ENCODE data around the gene RBM17. TPM values are rescaled to one million over a fixed set of nuclear protein-coding genes. Genes with fewer than 3 reads are reported as not detected.

RBM17 gene
- total RNA-seq, 1 experiment from 2014 or later = 128 TPM

DNA sequence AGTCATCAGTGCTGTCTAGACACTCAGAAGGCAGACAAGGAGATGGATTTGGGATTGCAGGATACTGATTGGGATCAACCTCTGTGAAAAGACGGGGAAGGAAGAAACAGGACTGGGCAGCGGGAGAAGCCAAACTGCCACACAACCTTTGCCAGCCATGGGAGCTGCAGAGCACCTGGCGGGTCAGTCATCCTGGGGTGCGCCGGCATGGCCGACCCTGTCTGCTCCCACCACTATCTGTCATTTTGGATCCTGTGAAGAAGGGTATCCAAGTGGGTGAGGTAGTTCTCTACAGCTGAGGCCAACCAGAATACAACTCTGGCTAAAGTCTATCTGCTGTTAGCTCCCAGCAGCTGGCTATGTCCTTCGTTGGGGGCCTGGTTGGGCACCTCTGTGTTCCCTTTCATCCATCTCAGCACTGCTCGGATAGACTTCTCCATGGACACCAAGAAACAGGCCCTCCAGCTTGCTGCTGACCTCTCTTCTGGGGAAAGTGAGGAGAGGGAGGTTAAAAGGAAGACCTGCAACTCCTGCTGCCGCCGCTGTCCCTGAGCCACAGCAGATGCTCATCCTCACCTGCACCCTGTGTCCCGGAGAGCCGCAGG lies 11.7 kb upstream of the RBM17 start:
- H3K9me3 Mint-ChIP-seq (ENCODE audit: unreplicated experiment) = no peaks in the 10 kb centered on the region
- CTCF ChIA-PET = interaction anchor here (1.0 to 1.1 kb wide), 3 partner anchors 10 to 63 kb away, joined by 3 to 5 read pairs (median 4); no protein-coding TSS in a partner anchor
- no peak overlapping the region for H3K27ac Mint-ChIP-seq (ENCODE audit: low read depth, unreplicated experiment)
- no peak for DNase-seq (ENCODE audit: unreplicated experiment)
- POLR2A ChIA-PET = interaction anchor here (0.7 kb wide), 1 partner anchor 881 kb away, joined by 3 read pairs; no protein-coding TSS in a partner anchor
- no peaks in the 10 kb centered on the region for H3K36me3 Mint-ChIP-seq (ENCODE audit: insufficient read depth, unreplicated experiment)
- H3K27me3 Mint-ChIP-seq (ENCODE audit: insufficient read depth, unreplicated experiment) = peaks cover 62% of the 10 kb centered on the region
- H3K4me1 Mint-ChIP-seq (ENCODE audit: insufficient read depth, unreplicated experiment) = no peaks in the 10 kb centered on the region
- no TSS peak for BruUV-seq (replicated peaks)
- TF ChIP-seq, protein P1, sequence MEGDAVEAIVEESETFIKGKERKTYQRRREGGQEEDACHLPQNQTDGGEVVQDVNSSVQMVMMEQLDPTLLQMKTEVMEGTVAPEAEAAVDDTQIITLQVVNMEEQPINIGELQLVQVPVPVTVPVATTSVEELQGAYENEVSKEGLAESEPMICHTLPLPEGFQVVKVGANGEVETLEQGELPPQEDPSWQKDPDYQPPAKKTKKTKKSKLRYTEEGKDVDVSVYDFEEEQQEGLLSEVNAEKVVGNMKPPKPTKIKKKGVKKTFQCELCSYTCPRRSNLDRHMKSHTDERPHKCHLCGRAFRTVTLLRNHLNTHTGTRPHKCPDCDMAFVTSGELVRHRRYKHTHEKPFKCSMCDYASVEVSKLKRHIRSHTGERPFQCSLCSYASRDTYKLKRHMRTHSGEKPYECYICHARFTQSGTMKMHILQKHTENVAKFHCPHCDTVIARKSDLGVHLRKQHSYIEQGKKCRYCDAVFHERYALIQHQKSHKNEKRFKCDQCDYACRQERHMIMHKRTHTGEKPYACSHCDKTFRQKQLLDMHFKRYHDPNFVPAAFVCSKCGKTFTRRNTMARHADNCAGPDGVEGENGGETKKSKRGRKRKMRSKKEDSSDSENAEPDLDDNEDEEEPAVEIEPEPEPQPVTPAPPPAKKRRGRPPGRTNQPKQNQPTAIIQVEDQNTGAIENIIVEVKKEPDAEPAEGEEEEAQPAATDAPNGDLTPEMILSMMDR (IDR thresholded peaks at IDR 0.05; ENCODE audit: unreplicated experiment) = no peak
- intact Hi-C loops (cut with micrococcal nuclease) = no loop called here
- no peak overlapping the region for H3K4me3 Mint-ChIP-seq (ENCODE audit: unreplicated experiment)

DNA sequence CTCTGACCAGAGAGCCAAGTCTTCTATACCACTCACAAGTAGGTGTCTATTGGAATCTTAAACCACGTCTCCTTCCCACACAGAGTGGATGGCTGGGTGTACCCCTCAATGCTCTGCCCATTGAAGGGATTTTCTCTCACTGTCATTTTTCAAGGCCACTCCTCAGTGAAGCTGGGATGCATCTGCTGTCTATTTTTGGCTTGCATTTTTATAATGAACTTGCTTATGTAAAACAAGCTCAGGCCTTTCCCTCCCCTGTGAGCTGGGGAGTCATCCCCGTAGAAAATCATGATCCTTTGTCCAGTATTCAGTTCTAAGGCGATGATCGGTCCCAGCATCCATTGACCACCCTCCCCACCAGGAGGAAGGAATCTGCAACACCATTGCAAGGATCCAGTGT lies 9.8 kb upstream of the RBM17 start:
- intact Hi-C loops (cut with micrococcal nuclease) = no loop called here
- Mint-ChIP-seq H3K36me3 (ENCODE audit: insufficient read depth, unreplicated experiment) (no peaks in the 10 kb centered on the region), H3K27me3 (ENCODE audit: insufficient read depth, unreplicated experiment) (peaks cover 62% of the 10 kb centered on the region), H3K27ac (ENCODE audit: low read depth, unreplicated experiment) (no peak overlapping the region), H3K4me1 (ENCODE audit: insufficient read depth, unreplicated experiment) (peaks cover 6% of the 10 kb centered on the region), H3K4me3 (ENCODE audit: unreplicated experiment) (no peak overlapping the region), H3K9me3 (ENCODE audit: unreplicated experiment) (no peaks in the 10 kb centered on the region)
- no TSS peak for BruUV-seq (replicated peaks)
- ChIA-PET CTCF (interaction anchor here (0.7 kb wide), 1 partner anchor 108 kb away, joined by 4 read pairs; no protein-coding TSS in a partner anchor), POLR2A (interaction anchor here (0.7 kb wide), 1 partner anchor 13 kb away, joined by 3 read pairs; no protein-coding TSS in a partner anchor)
- TF ChIP-seq, protein P1 (IDR thresholded peaks at IDR 0.05; ENCODE audit: unreplicated experiment) = no peak
- DNase-seq (ENCODE audit: unreplicated experiment) = no peak

DNA sequence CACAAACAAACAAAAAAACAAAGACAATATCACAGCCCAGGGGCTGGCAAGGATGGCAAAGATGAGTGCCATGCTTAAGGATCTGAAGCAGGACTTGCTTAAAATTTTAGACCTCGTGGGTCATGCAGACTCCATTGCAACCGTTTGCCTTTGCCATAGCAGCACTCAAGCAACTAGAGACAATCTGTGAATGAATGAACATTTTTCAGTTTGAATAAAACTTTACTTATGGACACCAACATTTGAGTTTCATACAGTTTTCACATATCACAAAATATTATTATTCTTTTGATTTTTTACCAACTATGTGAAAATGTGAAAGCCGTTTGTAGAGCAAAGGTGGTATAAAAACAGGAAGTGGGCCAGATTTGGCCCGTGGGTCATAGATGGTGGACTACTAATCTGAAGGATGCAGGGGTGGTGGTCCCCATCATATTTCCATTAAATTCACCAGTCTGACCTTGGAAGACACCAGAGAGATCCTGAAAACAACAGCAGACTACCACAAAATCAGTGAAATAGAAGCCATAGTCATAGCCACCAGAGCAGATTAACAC lies 8.3 kb upstream of the RBM17 start:
- Mint-ChIP-seq H3K36me3 (ENCODE audit: insufficient read depth, unreplicated experiment) (no peaks in the 10 kb centered on the region), H3K4me1 (ENCODE audit: insufficient read depth, unreplicated experiment) (peaks cover 6% of the 10 kb centered on the region), H3K4me3 (ENCODE audit: unreplicated experiment) (no peak overlapping the region), H3K9me3 (ENCODE audit: unreplicated experiment) (no peaks in the 10 kb centered on the region), H3K27me3 (ENCODE audit: insufficient read depth, unreplicated experiment) (peaks cover 54% of the 10 kb centered on the region), H3K27ac (ENCODE audit: low read depth, unreplicated experiment) (no peak overlapping the region)
- DNase-seq (ENCODE audit: unreplicated experiment) = no peak
- intact Hi-C loops (cut with micrococcal nuclease) = no loop called here
- CTCF ChIA-PET = interaction anchor here (0.6 to 1.0 kb wide), 2 partner anchors 9 to 66 kb away, joined by 3 to 5 read pairs; no protein-coding TSS in a partner anchor
- no TSS peak for BruUV-seq (replicated peaks)
- POLR2A ChIA-PET = interaction anchor here (0.6 kb wide), 1 partner anchor 1156 kb away, joined by 4 read pairs; no protein-coding TSS in a partner anchor
- TF ChIP-seq, protein P1 (IDR thresholded peaks at IDR 0.05; ENCODE audit: unreplicated experiment) = no peak

DNA sequence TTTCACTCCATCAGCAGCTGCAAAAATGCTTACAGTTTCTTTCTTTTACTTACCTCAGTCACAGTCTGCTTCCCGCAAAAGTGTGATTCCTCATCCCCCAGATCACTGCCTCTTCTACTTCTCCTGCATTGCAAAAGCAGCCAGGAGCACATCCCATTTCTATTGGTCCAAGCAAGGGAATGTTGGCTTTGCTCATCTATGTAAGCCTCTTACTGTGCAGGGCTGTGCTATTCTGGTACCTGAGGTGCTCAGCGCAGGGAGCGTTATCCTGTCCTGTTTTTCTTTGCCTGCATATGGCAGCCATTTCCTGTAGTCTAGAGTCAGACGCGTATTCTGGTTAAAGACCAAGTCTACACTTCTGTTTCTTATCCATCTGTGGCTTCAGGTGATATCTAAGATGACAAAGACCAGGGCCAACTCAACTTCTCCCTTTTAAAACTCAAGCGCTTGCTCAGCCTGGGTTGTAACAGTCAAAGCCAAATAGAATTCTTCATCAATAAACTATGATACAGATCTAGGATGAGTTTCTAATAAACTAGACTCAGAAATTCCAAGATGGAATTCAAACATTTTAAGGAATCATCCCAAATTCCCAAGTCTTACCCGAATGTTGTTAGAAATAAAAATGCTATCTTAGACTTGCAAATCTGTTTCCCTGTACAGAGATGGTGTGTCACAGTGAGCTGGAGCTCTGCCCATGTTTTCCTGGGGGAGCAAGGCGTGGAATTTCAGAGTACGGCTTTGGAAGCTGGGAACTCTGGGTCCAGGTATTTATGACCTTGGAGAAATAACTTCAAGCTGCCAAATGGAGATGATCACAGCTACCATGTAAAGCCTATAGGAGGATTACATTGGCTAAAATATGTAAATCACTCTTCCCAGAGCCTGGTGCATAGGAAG lies 6.1 kb upstream of the RBM17 start:
- TF ChIP-seq, protein P1 (IDR thresholded peaks at IDR 0.05; ENCODE audit: unreplicated experiment) = no peak
- BruUV-seq (replicated peaks) = no TSS peak
- Mint-ChIP-seq H3K27me3 (ENCODE audit: insufficient read depth, unreplicated experiment) (peaks cover 53% of the 10 kb centered on the region), H3K36me3 (ENCODE audit: insufficient read depth, unreplicated experiment) (peaks cover 6% of the 10 kb centered on the region), H3K9me3 (ENCODE audit: unreplicated experiment) (no peaks in the 10 kb centered on the region), H3K27ac (ENCODE audit: low read depth, unreplicated experiment) (no peak overlapping the region), H3K4me1 (ENCODE audit: insufficient read depth, unreplicated experiment) (peaks cover 11% of the 10 kb centered on the region), H3K4me3 (ENCODE audit: unreplicated experiment) (no peak overlapping the region)
- DNase-seq (ENCODE audit: unreplicated experiment) = no peak
- ChIA-PET CTCF (interaction anchor here (0.5 to 1.1 kb wide), 2 partner anchors 70 to 800 kb away, joined by 3 to 4 read pairs; no protein-coding TSS in a partner anchor), POLR2A (interaction anchor here (0.6 kb wide), 2 partner anchors 11 to 47 kb away, joined by 3 to 5 read pairs; no protein-coding TSS in a partner anchor)
- intact Hi-C loops (cut with micrococcal nuclease) = no loop called here
